HT-29 (cell line): ENCODE measurements around the gene GDI1. TPM values are rescaled to one million over a fixed set of nuclear protein-coding genes. Genes with fewer than 3 reads are reported as not detected.
A peak's percentile ranks its signal among the peaks of the same experiment; 100 is the strongest.

Source experiments
- DNase-seq: peaks from one replicate; pipeline ENCODE4 v3.0.0-alpha.2; 2015; ENCODE audit warnings: low spot score
- total RNA-seq: library from RNA; depleted of rRNA; stranded (reverse); fragments of >200 nt; shearing (Covaris generic); gene quantifications from 2 replicates; pipeline ENCODE4 v1.2.3, GENCODE V29; 2014

GDI1 gene
- total RNA-seq, 1 experiment from 2014 or later = 128 TPM

DNA sequence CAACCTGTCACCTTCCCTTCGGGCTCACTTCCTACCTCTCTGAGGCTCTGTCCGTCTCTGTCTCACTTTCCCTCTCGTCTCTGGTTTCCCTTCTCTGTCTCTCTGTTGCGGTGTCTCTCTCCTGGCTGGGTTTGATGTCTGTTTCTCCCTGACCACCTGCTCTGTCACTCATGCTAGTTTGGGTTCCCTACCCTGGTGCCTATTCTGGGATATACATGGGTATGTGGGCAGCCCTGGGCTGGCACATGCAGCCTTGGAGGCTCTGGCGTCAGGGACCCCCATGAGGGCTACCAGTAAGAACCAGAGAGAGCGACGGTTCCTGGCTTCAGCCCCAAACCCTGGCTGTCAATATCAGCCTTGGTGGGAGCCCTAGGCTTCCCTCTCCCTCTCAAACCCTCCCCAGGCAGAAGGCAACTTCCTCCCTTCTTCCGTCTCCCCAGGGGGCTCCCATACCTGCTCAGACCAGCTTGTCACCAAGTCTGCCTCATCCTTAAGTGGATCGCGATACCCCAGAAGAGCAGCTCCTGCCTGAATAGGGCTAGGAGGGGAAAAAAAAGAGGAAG lies 28.2 kb upstream of the GDI1 start:
- DNase-seq = peak; percentile 30

DNA sequence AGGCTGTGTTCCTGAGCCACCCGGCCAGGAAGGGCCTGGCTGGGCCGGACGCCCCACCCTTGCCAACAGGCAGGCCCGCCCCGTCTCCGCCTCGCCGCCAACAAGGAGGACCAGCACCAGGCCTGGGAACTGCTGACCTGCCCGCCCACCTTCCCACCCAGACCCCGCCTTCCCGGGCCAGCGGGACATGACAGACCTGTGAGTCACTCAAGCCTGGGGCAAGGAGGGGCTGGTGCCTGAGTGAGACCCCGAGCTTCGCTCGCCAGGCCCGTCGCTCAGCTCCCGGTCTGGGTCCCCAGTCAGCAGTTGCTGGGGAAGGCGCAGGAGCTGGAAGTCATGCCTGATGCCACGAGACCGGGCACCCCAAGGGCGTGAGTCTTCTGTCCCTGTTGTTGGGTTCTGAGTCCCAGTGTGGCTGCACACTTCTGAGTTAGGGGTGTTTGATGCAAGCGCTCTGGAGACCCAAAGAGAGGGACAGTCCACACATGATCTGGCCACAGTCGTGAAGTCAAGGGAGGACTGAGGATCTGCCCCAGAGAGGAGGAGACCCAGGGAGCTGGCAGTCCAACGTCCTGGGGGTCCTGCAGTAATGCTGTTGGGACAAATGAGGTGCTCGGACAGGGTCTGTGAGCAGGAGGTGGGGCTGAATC lies 27.6 kb upstream of the GDI1 start, which contains the start of gene DNASE1L1:
Gene DNASE1L1, minus strand, starts transcription at position 33 of the 650 bp plus-strand sequence. CDS start 3,686 bp downstream, outside the sequence.
- peak; percentile 94 for DNase-seq

DNA sequence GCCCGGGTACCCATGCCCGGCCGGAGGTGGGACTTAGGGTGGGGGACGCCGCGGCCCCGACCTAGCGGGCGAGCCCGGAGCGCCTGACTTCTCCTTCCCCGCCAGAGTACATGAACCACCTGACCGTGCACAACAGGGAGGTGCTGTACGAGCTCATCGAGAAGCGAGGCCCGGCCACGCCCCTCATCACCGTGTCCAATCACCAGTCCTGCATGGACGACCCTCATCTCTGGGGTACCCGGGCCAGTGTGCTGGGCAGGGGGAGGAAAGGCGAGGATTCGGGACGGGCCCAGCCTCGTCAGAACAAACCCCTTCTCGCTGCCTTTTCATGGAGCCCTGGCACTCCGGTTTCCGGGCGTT lies 25.0 kb upstream of the GDI1 start:
- DNase-seq = peak; percentile 66

- no peak for DNase-seq
Measured at GRCh38 chrX:154412468-154412867, 24.5 kb upstream of the GDI1 start.

DNA sequence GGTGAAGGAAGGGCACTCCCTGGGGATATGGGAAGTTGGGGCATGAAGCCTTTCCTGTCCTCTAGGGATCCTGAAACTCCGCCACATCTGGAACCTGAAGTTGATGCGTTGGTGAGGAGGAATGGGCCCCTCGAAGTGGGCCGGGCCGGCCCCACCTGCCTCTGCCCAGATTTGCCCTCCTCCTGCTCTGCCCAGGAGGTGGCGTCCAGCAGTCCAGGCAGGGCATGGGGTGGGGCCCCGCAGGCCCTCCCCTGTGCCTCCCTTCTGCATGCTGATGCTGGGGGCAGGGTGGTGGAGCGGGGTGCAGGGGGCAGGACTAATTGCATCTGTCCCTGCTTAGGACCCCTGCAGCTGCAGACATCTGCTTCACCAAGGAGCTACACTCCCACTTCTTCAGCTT lies 23.8 kb upstream of the GDI1 start:
- DNase-seq = no peak

DNA sequence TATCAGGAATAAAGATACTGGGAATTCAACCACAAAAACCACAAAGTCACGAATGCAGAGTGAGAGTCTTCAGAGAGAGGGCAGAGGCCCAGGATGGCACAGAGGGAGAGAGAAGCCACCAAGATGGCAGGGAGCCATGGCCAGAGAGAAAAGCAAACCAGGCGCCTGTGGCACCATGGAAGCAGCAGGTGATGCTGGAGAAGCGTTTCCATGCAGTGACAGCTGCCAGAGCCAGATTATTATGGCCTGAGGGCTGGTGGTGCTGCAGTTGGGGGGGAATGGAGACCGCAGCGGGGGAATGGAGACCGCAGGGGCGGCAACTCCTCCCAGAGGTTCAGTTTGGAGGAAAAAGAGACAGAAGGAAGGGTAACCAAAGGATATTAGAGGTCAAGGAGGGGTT lies 19.8 kb upstream of the GDI1 start:
- no peak for DNase-seq

DNA sequence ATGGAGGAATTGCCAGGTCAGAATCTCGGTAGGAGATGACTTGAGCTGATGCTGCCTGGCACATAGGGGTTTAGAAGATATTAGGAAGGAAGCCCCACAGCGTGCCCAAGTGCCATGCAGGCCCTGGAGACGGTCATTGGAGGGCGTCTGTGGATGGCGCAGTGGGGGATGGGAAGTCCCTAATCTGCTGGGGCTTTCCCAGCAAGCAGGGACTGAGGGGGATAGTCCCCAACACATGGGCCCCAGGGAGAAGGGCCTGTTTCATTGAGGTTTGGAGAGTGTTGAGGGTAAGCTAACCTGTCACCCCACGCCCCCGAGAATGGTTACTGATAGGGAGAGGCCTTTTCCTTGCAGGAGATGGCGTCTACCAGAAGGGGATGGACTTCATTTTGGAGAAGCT lies 17.8 kb upstream of the GDI1 start:
- no peak for DNase-seq

DNA sequence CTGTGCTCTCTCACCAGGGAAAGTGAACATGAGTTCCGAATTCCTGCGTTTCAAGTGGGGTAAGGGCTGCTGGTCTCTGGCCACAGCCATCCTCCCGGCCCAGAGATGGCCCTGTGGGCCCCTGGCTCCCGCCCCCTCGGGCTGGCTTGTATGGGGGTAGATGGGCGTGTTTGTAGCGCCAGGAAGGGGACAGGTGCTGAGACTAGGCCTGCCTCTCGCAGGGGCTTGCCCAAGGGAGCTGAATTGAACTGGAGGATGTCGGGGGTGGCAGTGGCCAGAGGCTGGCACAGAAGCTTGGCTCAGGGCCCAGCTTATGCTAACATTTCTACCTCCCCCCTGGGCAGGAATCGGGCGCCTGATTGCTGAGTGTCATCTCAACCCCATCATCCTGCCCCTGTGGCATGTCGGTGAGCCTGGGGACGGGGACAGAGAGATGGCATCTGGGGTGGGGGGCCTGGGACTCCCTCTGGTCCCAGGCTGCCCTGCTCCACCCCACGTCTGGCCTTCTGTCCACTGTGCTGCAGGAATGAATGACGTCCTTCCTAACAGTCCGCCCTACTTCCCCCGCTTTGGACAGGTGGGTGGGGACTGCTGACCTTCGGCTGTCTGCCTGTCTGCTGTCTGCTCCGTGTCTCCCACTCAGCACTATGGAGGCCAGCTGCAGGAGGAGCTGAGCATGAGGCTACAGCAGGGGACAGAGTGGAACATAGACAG lies 17.1 kb upstream of the GDI1 start:
- no peak for DNase-seq

GRCh38 chrX:154420402-154420756 lies 16.6 kb upstream of the GDI1 start:
- DNase-seq = no peak

GRCh38 chrX:154426916-154427770 lies 9.8 kb upstream of the GDI1 start:
- DNase-seq = no peak

- DNase-seq = peak; percentile 95
Measured at GRCh38 chrX:154428176-154429171, 8.5 kb upstream of the GDI1 start, which contains the start of gene ATP6AP1. Gene ATP6AP1 (plus strand): TSS chrX:154428677. CDS start chrX:154428693, 16 bp downstream.

- DNase-seq = no peak
Measured at GRCh38 chrX:154429711-154430110, 7.2 kb upstream of the GDI1 start.

DNA sequence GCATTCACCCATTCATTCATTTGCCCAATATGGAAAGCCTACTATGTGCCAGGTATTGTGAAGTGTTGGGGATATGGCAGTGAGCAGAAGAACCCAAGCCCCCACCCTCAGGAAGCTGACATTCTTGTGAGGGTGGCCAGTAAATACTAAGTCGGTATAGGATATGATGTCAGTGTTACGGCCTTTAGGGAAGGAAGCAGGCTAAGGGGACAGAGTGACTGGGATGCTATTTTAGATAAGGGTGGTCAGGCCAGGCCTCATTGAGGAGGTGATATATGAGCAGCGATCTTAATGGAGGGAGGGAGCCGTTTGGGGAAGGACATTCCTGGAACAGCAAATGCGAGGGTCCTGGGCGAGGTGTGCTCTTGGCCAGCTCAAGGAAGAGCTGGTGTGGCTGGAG lies 6.5 kb upstream of the GDI1 start:
- DNase-seq = no peak

DNA sequence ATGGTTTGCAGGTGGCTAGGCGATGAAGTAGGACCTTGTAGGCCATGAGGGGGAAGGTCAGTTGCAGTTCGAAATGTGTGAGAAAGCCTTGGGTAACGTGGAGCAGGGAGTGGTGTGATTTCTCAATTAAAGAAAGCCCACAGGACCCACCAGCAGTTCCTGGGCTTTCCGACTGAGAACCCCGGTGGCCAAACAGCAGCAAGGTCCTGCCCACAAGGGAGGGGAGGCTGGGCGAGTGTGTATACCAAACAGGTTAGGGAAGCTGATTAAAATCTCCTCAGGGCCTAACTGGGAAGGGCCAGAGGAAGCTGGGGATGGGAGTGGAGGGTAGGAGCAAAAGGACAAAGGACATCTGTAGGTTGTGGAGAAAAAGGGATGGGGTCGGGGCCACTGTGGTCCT lies 6.0 kb upstream of the GDI1 start:
- no peak for DNase-seq

DNA sequence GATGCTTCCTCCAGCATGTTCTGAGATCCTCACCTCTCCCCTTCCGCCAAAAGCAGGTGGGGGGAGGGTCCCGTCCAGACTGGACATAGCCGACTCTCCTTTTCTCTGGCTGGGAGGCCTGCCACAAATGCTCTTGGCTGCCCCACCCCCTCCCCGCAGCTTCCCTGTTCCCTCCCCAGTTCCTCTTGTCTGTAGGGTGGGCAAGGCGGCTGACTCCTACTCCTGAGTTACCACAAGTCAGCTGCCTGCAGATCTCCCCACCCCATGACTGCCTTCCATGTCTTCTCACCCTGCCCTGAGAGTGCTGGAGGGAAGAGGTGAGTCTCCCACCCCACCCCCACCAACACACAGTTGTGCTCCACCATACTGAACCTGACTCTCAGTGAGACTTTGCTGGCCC lies 5.6 kb upstream of the GDI1 start:
- DNase-seq = no peak

DNA sequence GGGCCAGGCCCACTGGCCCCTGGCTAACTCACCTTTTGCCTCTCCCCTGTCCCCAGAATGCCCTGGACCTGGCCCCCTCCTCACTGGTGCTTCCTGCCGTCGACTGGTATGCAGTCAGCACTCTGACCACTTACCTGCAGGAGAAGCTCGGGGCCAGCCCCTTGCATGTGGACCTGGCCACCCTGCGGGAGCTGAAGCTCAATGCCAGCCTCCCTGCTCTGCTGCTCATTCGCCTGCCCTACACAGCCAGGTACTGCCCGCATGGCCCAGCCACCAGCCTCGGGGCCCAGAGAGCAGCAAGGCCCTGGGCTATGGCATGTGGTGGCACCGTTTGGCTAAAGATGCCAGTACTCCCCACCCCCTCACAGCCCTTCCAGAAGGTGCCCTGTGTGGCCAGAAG lies 4.7 kb upstream of the GDI1 start:
- no peak for DNase-seq

DNA sequence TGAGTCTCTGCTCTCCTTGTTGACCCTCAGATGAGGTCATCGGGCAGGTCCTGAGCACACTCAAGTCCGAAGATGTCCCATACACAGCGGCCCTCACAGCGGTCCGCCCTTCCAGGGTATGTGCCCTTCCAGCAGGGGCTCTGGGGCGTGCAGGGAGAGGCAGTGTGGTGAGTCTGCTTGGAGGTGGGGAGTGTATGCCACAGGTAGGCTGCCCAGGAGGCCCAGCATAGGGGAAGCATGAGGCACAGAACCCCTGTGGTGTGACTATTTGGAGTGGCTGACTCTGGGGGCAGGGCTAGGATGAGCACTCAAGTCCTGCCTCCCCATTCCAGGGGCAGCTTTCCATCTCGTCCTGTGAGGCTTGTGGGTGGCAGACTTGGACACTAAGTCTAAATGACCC lies 3.3 kb upstream of the GDI1 start:
- no peak for DNase-seq

- no peak for DNase-seq
Measured at GRCh38 chrX:154434394-154435168, 2.4 kb upstream of the GDI1 start.

DNA sequence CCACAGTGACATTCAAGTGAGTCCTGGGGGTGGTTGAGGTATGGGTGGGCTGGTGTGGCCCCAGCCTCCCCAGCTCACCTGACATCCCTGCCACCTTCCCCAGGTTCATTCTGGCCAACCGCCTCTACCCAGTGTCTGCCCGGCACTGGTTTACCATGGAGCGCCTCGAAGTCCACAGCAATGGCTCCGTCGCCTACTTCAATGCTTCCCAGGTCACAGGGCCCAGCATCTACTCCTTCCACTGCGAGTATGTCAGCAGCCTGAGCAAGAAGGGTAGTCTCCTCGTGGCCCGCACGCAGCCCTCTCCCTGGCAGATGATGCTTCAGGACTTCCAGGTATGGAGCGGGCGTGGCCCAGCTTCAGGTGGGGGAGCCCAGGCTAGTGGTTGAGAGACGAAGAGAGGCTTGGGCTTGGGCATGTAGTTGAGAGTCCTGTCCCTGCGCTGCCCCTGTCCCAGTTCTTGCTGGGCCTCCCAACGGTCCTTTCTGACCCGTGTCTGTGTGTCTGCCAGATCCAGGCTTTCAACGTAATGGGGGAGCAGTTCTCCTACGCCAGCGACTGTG lies 1.7 kb upstream of the GDI1 start:
- DNase-seq = no peak
